Central memory CD8-positive, alpha-beta T cell (primary cell): ENCODE results near the gene ZNF598.
"Not testable (repeated sequence)": the region's sequence is repeated elsewhere in the genome, so short reads cannot be mapped to it uniquely, and the experiment has no call there.

Experiments
- ATAC-seq: fragments of 150-1000 bp; cut with Tn5 transposase; replicated peaks from 2 replicates; pipeline ENCODE4 v1.10.0; 2022; ENCODE audit warnings: mild to moderate bottlenecking, moderate FRiP score, moderate number of reproducible peaks; ENCODE audit not compliant: poor library complexity, severe bottlenecking; ENCODE audit errors: extremely low read depth
- DNase-seq, 2 donors: peaks; one replicate each; pipeline ENCODE4 v3.0.0; 2021; ENCODE audit warnings: low spot score in 2 of 2
- H3K27ac Mint-ChIP-seq: one replicate; pipeline ENCODE4 v1.8.0; 2022; ENCODE audit warnings: low read depth, mild to moderate bottlenecking, moderate library complexity, mixed read lengths
- H3K27me3 Mint-ChIP-seq: one replicate; pipeline ENCODE4 v1.8.0; 2022; ENCODE audit warnings: mixed read lengths
- H3K36me3 Mint-ChIP-seq: one replicate; pipeline ENCODE4 v1.8.0; 2022; ENCODE audit warnings: mild to moderate bottlenecking, moderate library complexity, mixed read lengths; ENCODE audit not compliant: insufficient read depth
- H3K4me1 Mint-ChIP-seq: one replicate; pipeline ENCODE4 v1.8.0; 2022; ENCODE audit warnings: mixed read lengths
- H3K4me3 Mint-ChIP-seq: one replicate; pipeline ENCODE4 v1.8.0; 2022; ENCODE audit warnings: mild to moderate bottlenecking, moderate library complexity, mixed read lengths
- H3K9me3 Mint-ChIP-seq: one replicate; pipeline ENCODE4 v1.8.0; 2022; ENCODE audit warnings: mixed read lengths

The ZNF598 gene

GRCh38 chr16:2019518-2019920 is 9.9 kb upstream of the ZNF598 start, which contains the start of gene NPW:
Gene NPW, plus strand, starts transcription at chr16:2019785.
- Mint-ChIP-seq H3K36me3 (peaks cover 5% of the 10 kb centered on the region), H3K4me1 (peaks cover 12% of the 10 kb centered on the region), H3K27ac (no peak within 1 kb of the TSS), H3K9me3 (no peaks in the 10 kb centered on the region), H3K27me3 (peaks cover 40% of the 10 kb centered on the region), H3K4me3 (no peak within 1 kb of the TSS)
- DNase-seq (no peak), ATAC-seq (no peak)

GRCh38 chr16:2016407-2016922 is 6.8 kb upstream of the ZNF598 start:
- no peaks in the 10 kb centered on the region for H3K4me1 Mint-ChIP-seq
- H3K27me3 Mint-ChIP-seq: peaks cover 22% of the 10 kb centered on the region
- no peak overlapping the region for H3K4me3 Mint-ChIP-seq
- no peak overlapping the region for H3K27ac Mint-ChIP-seq
- ATAC-seq (no peak), DNase-seq (no peak)
- no peaks in the 10 kb centered on the region for H3K9me3 Mint-ChIP-seq
- H3K36me3 Mint-ChIP-seq: no peaks in the 10 kb centered on the region

DNA sequence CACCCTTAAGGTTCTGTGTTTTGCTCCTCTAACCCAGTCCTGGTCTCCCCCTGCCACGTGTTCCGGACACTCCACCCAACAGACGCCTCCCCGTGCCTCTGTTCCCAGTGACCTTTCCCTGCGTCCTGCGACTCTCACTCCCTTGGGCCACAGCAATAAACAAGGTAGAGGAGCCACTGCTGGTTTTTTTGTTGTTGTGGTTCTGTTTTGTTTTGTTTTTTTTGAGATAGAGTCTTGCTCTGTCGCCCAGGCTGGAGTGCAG is 6.3 kb upstream of the ZNF598 start:
- no peak for DNase-seq
- Mint-ChIP-seq H3K4me1 (no peaks in the 10 kb centered on the region), H3K27me3 (peaks cover 16% of the 10 kb centered on the region), H3K36me3 (no peaks in the 10 kb centered on the region), H3K9me3 (no peaks in the 10 kb centered on the region), H3K27ac (no peak overlapping the region), H3K4me3 (no peak overlapping the region)
- no peak for ATAC-seq

- H3K27me3 Mint-ChIP-seq: peaks cover 11% of the 10 kb centered on the region
- peaks cover under 1% of the 10 kb centered on the region for H3K4me1 Mint-ChIP-seq
- DNase-seq (no peak), ATAC-seq (no peak)
- H3K9me3 Mint-ChIP-seq: no peaks in the 10 kb centered on the region
- no peaks in the 10 kb centered on the region for H3K36me3 Mint-ChIP-seq
- H3K4me3 Mint-ChIP-seq: no peak overlapping the region
- H3K27ac Mint-ChIP-seq: no peak overlapping the region
Observed at GRCh38 chr16:2015117-2015946, 5.7 kb upstream of the ZNF598 start.

- Mint-ChIP-seq H3K4me3 (no peak overlapping the region), H3K36me3 (peaks cover 3% of the 10 kb centered on the region), H3K4me1 (peaks cover 10% of the 10 kb centered on the region), H3K9me3 (no peaks in the 10 kb centered on the region), H3K27me3 (peaks cover 3% of the 10 kb centered on the region), H3K27ac (no peak overlapping the region)
- DNase-seq: no peak
- ATAC-seq: no peak
Observed at GRCh38 chr16:2013527-2013926, 3.9 kb upstream of the ZNF598 start.

GRCh38 chr16:2011726-2012125 is 2.1 kb upstream of the ZNF598 start:
- not testable (repeated sequence) for H3K4me3 Mint-ChIP-seq, ATAC-seq, H3K27ac Mint-ChIP-seq, H3K9me3 Mint-ChIP-seq, H3K36me3 Mint-ChIP-seq, DNase-seq, H3K27me3 Mint-ChIP-seq
- H3K4me1 Mint-ChIP-seq: peaks cover 28% of the 10 kb centered on the region

DNA sequence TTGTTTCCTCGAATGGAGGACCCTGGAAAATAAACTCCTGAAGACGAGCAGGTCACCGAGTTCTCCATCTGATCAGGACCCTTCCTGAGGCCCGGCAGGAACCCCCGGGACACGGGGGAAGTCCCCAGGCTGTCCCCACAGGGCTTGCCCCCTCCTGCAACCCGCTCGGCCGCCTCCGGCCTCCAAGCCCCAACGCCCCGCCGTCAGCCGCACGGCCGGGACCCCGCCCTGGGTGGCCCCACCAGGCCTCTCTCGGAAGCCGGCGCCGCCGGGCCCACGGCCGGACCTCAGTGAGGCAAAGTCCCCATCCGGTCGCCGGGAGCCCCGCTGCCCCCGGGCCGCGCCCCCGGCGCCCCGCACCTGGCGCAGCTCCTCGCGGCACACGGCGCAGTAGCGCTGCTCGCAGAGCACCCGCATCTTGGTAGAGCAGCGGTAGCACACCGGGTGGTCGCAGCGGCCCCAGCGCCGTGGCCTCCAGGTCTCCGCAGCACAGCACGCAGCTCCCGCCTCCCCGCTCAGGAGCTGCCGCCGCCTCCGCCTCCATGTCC is 383 bp downstream of the ZNF598 start:
- no peaks in the 10 kb centered on the region for H3K27me3 Mint-ChIP-seq
- peaks cover 7% of the 10 kb centered on the region for H3K36me3 Mint-ChIP-seq
- no peaks in the 10 kb centered on the region for H3K9me3 Mint-ChIP-seq
- ATAC-seq: peak; percentile 55
- peak overlapping the region; percentile 83 for H3K4me3 Mint-ChIP-seq
- DNase-seq: no peak
- peaks cover 48% of the 10 kb centered on the region for H3K4me1 Mint-ChIP-seq
- H3K27ac Mint-ChIP-seq: peak overlapping the region; percentile 81

DNA sequence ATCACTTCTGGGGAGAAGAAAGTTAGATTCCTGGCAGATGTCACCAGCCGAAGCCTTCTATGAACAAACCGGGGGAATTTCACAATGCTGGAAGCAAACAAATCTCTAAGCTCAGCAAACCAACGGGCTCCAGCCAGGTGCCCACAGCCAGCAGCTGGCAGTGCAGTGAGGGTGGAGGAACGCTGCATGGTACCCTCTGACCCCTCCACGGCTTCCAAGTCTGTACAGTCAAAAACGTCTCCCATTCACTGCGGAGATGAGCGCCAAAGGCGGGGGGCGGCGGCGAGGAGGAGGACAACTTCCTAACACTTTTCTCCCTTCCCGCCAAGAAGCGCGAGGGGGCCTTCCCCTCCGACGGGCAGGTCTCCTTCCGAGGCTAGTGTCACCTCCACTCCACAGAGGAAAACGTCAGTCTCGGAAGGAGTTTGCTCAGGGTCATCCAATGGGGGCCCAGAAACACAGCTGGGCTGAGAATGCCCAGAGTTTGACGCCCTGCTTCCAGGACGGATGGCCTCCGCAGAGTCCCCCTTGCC is 924 bp downstream of the ZNF598 start:
- H3K4me1 Mint-ChIP-seq: peaks cover 48% of the 10 kb centered on the region
- peaks cover 8% of the 10 kb centered on the region for H3K36me3 Mint-ChIP-seq

GRCh38 chr16:2008009-2008526 is 1.6 kb downstream of the ZNF598 start:
- peak overlapping the region; percentile 83 for H3K4me3 Mint-ChIP-seq
- no peaks in the 10 kb centered on the region for H3K9me3 Mint-ChIP-seq
- peaks cover 48% of the 10 kb centered on the region for H3K4me1 Mint-ChIP-seq
- peaks cover 8% of the 10 kb centered on the region for H3K36me3 Mint-ChIP-seq
- DNase-seq: no peak
- no peak for ATAC-seq
- H3K27ac Mint-ChIP-seq: peak overlapping the region; percentile 81
- no peaks in the 10 kb centered on the region for H3K27me3 Mint-ChIP-seq

More for the DNA sequence above, 924 bp downstream of the ZNF598 start:
- DNase-seq: no peak
- no peaks in the 10 kb centered on the region for H3K9me3 Mint-ChIP-seq
- H3K27me3 Mint-ChIP-seq: no peaks in the 10 kb centered on the region
- H3K4me3 Mint-ChIP-seq: peak overlapping the region; percentile 83
- ATAC-seq: no peak
- peak overlapping the region; percentile 81 for H3K27ac Mint-ChIP-seq

DNA sequence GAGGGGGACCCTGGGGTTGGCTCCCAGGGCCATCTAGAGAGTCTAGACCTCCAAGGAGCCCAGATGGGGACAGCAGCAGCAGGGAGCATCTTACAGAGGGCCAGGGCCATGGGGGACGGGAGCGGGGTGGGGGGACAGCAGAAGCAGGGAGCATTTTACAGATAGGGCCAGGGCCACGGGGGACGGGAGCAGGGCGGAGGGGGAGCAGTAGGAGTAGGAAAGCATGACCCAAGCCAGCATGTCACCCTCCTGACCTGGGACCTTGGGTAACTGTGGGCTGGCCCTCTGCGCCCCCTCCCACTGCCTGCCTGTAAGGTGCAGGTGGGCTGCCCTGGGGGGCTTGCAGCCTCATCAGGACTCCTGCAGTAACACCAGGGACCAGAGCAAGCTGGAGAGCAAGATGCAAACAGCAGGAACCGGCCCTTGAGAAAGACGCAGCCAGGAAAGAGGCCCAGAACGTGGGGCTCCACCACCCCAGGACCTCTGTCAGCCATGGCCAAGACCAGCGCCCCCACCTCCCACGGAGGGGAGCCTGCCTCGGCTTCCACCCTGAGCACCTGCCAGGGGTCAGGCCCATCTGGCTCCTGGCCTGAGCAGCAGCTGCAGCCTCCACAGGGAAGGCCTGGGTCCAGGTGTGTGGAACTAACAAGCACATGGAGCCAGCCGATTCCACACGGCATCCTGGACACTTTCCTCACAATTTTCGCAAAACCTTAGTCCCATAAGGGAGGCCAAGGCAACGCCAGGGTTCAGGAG is 2.4 kb downstream of the ZNF598 start:
- peak overlapping the region; percentile 81 for H3K27ac Mint-ChIP-seq
- peaks cover 10% of the 10 kb centered on the region for H3K36me3 Mint-ChIP-seq
- H3K4me1 Mint-ChIP-seq: peaks cover 48% of the 10 kb centered on the region

DNA sequence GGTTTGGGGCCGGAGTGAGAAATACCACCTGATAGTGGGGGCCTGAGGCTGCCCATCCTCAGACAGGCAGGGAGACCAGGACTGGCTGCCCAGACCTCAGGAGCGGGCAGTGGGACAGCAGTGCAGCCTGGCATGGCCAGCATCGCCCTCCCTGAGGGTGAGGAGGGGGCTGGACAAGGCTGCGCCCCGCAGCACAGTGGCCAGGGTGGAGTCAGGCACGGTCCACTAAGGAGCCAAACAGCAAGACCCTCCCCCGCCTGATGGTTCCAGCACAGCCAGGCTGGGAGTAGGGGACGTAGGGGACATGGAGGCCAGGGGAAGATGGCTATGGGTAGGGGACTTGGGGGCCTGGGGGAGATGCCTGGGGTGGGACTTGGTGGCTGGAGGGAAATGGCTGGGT is 3.3 kb downstream of the ZNF598 start:
- Mint-ChIP-seq H3K36me3 (peaks cover 14% of the 10 kb centered on the region), H3K27me3 (no peaks in the 10 kb centered on the region), H3K27ac (peak overlapping the region; percentile 58), H3K4me1 (peaks cover 48% of the 10 kb centered on the region), H3K4me3 (peak overlapping the region; percentile 83), H3K9me3 (no peaks in the 10 kb centered on the region)
- DNase-seq (no peak), ATAC-seq (no peak)

More for the DNA sequence above, 2.4 kb downstream of the ZNF598 start:
- H3K9me3 Mint-ChIP-seq: no peaks in the 10 kb centered on the region
- ATAC-seq (no peak), DNase-seq (no peak)
- H3K4me3 Mint-ChIP-seq: peak overlapping the region; percentile 83
- H3K27me3 Mint-ChIP-seq: no peaks in the 10 kb centered on the region

DNA sequence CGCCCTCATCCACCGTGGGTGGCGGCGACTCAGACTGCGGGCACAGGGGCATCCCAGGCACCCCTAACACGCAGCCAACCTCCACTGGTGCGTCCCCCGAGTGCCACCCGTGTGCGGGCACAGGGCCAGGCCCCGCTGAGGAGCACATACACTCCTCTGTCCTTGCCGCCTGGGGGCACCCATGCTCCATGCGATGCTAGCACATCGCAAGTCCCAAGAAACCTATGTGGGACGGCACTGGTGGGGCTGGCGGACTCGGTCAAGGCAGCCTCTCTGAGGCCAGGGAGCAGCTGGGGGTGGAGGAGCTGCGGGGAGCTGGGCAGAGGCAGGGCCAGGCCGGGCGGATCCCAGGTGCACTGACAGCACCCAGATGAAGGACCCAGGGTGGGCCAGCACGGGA is 4.0 kb downstream of the ZNF598 start:
- Mint-ChIP-seq H3K27me3 (no peaks in the 10 kb centered on the region), H3K4me1 (peaks cover 48% of the 10 kb centered on the region), H3K4me3 (peak overlapping the region; percentile 4), H3K27ac (peak overlapping the region; percentile 58), H3K9me3 (no peaks in the 10 kb centered on the region), H3K36me3 (peaks cover 18% of the 10 kb centered on the region)
- DNase-seq (no peak), ATAC-seq (no peak)
